ENCODE measurements around the gene CTNNA2. TPM values are rescaled to one million over a fixed set of nuclear protein-coding genes. Genes with fewer than 3 reads are reported as not detected.

CTNNA2 gene
- total and polyA plus RNA-seq, 8 donors, result 0.28 to 5.7 (median 0.44) TPM; not detected in 4

DNA sequence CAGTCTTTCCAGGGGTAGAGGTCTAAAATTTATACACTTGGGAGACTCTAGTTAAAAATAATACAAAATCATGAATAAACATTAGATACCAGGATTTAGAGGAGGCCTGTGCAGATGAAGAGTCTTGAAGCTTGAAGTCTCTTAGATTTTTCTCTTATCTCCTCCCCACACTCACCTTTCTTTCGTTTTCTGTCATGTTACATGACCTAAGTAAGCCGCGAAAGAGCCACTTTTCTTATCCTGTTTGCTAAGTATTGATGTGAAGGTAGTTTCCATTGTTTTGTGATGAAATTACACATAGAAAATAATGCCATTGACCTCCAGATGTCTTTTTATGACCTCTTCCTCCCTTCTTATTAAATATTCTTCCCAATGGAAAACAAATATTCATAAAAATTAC lies 423.9 kb downstream of the CTNNA2 start:
- no peaks in the 10 kb centered on the region for H3K36me3 ChIP-seq
- H3K27ac ChIP-seq, result no peak overlapping the region
- H3K9me3 ChIP-seq, result no peaks in the 10 kb centered on the region
- TF ChIP-seq POLR2A (IDR thresholded peaks at IDR 0.05), result no peak
- peaks cover 0 to 7% (median 0%) of the 10 kb centered on the region in 4 donors for H3K4me1 ChIP-seq
- no peaks in the 10 kb centered on the region for H3K27me3 ChIP-seq
- WGBS, 5 donors, result 48 to 70% (median 65%) methylated on average over 3 of the region's 3 CpGs
- no peak overlapping the region for H3K4me3 ChIP-seq
- intact Hi-C loops (cut with DNase I; ENCODE audit: low total_unique reads), result no loop called here
- no peak for DNase-seq

- intact Hi-C loops (cut with DNase I; ENCODE audit: low total_unique reads), result no loop called here
- TF ChIP-seq POLR2A (IDR thresholded peaks at IDR 0.05) (no peak), EP300 (IDR thresholded peaks at IDR 0.05) (no peak), POLR2AphosphoS5 (IDR thresholded peaks at IDR 0.05) (no peak)
- TF ChIP-seq, protein P1, sequence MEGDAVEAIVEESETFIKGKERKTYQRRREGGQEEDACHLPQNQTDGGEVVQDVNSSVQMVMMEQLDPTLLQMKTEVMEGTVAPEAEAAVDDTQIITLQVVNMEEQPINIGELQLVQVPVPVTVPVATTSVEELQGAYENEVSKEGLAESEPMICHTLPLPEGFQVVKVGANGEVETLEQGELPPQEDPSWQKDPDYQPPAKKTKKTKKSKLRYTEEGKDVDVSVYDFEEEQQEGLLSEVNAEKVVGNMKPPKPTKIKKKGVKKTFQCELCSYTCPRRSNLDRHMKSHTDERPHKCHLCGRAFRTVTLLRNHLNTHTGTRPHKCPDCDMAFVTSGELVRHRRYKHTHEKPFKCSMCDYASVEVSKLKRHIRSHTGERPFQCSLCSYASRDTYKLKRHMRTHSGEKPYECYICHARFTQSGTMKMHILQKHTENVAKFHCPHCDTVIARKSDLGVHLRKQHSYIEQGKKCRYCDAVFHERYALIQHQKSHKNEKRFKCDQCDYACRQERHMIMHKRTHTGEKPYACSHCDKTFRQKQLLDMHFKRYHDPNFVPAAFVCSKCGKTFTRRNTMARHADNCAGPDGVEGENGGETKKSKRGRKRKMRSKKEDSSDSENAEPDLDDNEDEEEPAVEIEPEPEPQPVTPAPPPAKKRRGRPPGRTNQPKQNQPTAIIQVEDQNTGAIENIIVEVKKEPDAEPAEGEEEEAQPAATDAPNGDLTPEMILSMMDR (IDR thresholded peaks at IDR 0.05), result no peak
- H3K4me3 ChIP-seq, result no peak overlapping the region
Observed at GRCh38 chr2:79938648-79939047, 425.8 kb downstream of the CTNNA2 start.

GRCh38 chr2:79940364-79940763 lies 427.5 kb downstream of the CTNNA2 start:
- H3K27me3 ChIP-seq, result no peaks in the 10 kb centered on the region
- H3K27ac ChIP-seq, result no peak overlapping the region
- 87 to 97% (median 96%) methylated on average over 2 of the region's 2 CpGs for WGBS, 5 donors
- TF ChIP-seq EP300 (IDR thresholded peaks at IDR 0.05) (no peak), POLR2A (IDR thresholded peaks at IDR 0.05) (no peak), POLR2AphosphoS5 (IDR thresholded peaks at IDR 0.05) (no peak)
- TF ChIP-seq, protein P1 (IDR thresholded peaks at IDR 0.05), result no peak
- peak in 1 of 2 donors; percentile 6 for DNase-seq
- H3K36me3 ChIP-seq, result no peaks in the 10 kb centered on the region
- H3K4me1 ChIP-seq, result peaks cover 0 to 7% (median 0%) of the 10 kb centered on the region in 4 donors
- H3K9me3 ChIP-seq, result no peaks in the 10 kb centered on the region
- no peak overlapping the region for H3K4me3 ChIP-seq
- intact Hi-C loops (cut with DNase I; ENCODE audit: low total_unique reads), result no loop called here

More at GRCh38 chr2:79938648-79939047, 425.8 kb downstream of the CTNNA2 start:
- Histone ChIP-seq H3K9me3 (no peaks in the 10 kb centered on the region), H3K27me3 (no peaks in the 10 kb centered on the region), H3K36me3 (no peaks in the 10 kb centered on the region), H3K27ac (no peak overlapping the region), H3K4me1 (peaks cover 0 to 7% (median 0%) of the 10 kb centered on the region in 4 donors)
- 70 to 91% (median 83%) methylated on average over 1 of the region's 1 CpG for WGBS, 5 donors
- DNase-seq, result no peak

DNA sequence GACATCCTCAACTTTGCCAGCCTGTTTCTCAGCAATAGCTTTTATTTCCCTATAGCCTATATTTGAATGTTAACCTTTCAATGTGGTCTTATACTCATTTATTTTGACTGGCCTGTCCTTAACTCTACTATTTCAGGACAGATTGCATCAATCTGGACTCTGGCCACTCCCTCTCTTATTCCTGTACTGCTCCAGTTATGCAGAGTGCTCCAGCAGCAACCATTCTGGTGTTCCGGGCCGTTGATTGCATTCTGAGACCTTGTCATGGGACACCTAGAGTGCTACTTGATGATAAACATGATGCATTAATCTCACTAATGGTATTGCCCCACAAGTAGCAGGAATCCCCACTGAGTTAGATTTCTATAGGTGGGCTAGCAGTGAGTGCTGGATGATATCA lies 428.3 kb downstream of the CTNNA2 start:
- no peaks in the 10 kb centered on the region for H3K9me3 ChIP-seq
- H3K36me3 ChIP-seq, result no peaks in the 10 kb centered on the region
- TF ChIP-seq EP300 (IDR thresholded peaks at IDR 0.05) (no peak), POLR2A (IDR thresholded peaks at IDR 0.05) (no peak), POLR2AphosphoS5 (IDR thresholded peaks at IDR 0.05) (no peak)
- TF ChIP-seq, protein P1 (IDR thresholded peaks at IDR 0.05), result no peak
- H3K27me3 ChIP-seq, result no peaks in the 10 kb centered on the region
- intact Hi-C loops (cut with DNase I; ENCODE audit: low total_unique reads), result no loop called here
- no peak overlapping the region for H3K4me3 ChIP-seq
- 57 to 79% (median 70%) methylated on average over 2 of the region's 2 CpGs for WGBS, 5 donors
- peaks cover 0 to 3% (median 0%) of the 10 kb centered on the region in 4 donors for H3K4me1 ChIP-seq
- no peak for DNase-seq
- no peak overlapping the region for H3K27ac ChIP-seq

DNA sequence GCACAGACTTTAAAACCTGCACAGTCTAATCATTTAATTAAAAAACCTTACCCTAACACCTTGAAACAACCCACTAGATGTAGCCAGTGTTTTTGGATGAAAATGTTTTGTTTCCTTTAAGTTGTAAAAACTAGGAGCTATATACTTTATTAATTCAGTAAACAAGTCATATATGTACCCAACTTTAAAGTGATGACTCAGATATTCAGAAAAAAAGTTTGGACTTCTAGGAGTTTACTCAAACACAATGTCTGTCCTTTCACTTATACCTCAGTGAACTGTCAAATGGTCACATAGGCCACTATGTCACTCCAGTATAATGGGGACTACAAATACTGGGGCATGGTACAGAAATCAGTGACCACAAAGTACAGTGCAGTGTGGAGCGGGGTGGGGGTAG lies 431.4 kb downstream of the CTNNA2 start:
- TF ChIP-seq EP300 (IDR thresholded peaks at IDR 0.05), result no peak
- TF ChIP-seq POLR2A (IDR thresholded peaks at IDR 0.05), result no peak
- TF ChIP-seq, protein P1 (IDR thresholded peaks at IDR 0.05), result no peak
- no peak for TF ChIP-seq POLR2AphosphoS5 (IDR thresholded peaks at IDR 0.05)
- Histone ChIP-seq H3K4me1 (no peaks in the 10 kb centered on the region), H3K27ac (no peak overlapping the region), H3K9me3 (no peaks in the 10 kb centered on the region), H3K36me3 (no peaks in the 10 kb centered on the region), H3K27me3 (no peaks in the 10 kb centered on the region), H3K4me3 (no peak overlapping the region)
- intact Hi-C loops (cut with DNase I; ENCODE audit: low total_unique reads), result no loop called here
- WGBS, 5 donors, result 79 to 88% (median 81%) methylated on average over 1 of the region's 1 CpG
- DNase-seq, result no peak
